HTERT RPE-1 (cell line): ENCODE results near the gene AP1G2.
"Not testable (repeated sequence)": the region's sequence is repeated elsewhere in the genome, so short reads cannot be mapped to it uniquely, and the experiment has no call there.

Source experiments
- in situ Hi-C: fragments of 300-500 bp; cut with MboI; formaldehyde crosslinking; loops from 4 replicates; pipeline ENCODE4 v1.14.3; 2020; ENCODE audit warnings: low sequenced_read_pairs

Gene AP1G2

GRCh38 chr14:23567186-23568020 is at the start of gene AP1G2:
TSS of gene AP1G2 (minus strand) at chr14:23567791. CDS start at chr14:23567314, 477 bp downstream.
- in situ Hi-C loops, result no loop called here

- in situ Hi-C loops, result no loop called here
These were observed 48.3 kb upstream of the AP1G2 start for GRCh38 chr14:23615856-23616255.

- in situ Hi-C loops, result no loop called here
These were observed 46.8 kb upstream of the AP1G2 start for GRCh38 chr14:23614395-23614828.

DNA sequence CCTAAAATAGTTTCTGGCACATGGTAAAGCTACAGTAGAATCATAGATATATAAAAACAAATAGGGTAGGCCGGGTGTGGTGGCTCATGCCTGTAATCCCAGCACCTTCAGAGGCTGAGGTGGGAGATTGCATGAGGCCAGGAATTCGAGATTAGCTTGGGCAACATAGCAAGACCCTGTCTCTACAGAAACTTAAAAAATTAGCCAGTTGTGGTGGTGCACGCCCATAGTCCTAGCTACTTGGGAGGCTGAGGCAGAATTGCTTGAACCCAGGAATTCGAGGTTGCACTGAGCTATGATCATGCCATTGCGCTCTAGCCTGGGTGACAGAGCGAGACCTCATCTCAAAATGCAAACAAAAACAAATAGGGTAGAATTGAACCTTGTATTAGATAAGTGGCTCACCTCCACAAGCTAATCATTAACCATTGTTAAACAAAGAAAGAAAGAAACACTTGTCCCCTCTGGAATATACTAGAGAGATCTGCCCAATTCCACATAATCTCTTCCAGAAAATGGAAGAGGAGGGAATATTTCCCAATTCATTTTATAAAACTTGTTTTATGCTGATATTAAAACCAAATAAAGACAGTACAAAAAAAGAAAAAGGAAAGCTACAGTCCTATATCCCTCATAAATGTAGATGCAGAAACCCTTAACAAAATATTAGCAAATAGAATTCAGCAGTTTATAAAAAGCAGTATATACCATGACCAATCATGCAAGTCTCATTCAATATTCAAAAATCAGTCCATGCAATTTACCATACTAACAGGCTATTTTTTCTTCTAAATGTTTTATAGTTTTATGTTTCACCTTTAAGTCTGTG is 45.9 kb upstream of the AP1G2 start:
- in situ Hi-C loops, result no loop called here

GRCh38 chr14:23612802-23613201 is 45.2 kb upstream of the AP1G2 start:
- in situ Hi-C loops, result no loop called here

- in situ Hi-C loops, result no loop called here
These were observed 44.8 kb upstream of the AP1G2 start for GRCh38 chr14:23612354-23612732.

- in situ Hi-C loops, result no loop called here
These were observed 43.3 kb upstream of the AP1G2 start for GRCh38 chr14:23610815-23611289.

GRCh38 chr14:23610090-23610814 is 42.7 kb upstream of the AP1G2 start:
- in situ Hi-C loops, result no loop called here

DNA sequence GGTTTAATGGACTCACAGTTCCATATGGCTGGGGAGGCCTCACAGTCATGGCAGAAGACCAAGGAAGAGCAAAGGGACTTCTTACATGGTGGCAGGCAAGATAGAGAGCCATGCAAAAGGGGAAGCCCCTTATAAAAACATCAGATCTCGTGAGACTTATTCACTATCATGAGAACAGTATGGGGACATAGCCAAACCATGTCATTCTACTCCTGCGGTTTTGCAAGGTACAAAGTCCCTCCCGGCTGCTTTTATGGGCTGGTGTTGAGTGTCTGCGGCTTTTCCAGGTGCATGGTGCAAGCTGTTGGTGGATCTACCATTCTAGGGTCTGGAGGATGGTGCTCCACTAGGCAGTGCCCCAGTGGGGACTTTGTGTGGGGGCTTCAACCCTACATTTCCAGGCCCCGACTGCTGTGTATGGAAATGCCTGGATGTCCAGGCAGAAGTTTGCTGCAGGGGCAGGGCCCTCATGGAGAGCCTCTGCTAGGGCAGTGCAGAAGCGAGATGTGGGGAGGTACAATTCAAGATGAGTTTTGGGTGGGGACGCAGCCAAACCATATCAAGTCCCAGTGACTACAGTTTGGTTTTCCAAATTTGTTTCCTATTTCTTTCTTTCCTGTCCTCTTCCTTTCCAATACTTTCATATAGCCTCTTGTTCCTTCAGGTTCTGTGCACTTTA is 42.0 kb upstream of the AP1G2 start:
- in situ Hi-C loops, result not testable (repeated sequence)

DNA sequence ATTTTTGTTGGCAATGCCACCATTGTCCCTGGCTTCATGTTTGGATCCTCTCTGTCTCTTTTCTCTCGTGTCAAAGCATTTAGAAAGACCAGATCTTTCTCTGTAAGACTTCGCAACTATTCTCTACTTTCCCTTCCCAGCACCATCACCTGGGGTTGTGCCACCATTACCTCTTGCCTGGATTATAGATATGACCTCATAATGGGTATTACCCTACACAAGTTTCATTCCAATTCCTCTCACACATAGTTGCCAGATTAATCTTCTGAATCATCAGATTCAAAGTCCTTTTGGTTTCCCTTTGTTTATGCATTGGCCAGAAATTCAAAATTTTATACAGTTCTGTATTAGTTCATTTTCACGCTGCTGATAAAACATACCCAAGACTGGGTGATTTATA is 41.4 kb upstream of the AP1G2 start:
- in situ Hi-C loops, result no loop called here

GRCh38 chr14:23608454-23608853 is 40.9 kb upstream of the AP1G2 start:
- in situ Hi-C loops, result no loop called here

DNA sequence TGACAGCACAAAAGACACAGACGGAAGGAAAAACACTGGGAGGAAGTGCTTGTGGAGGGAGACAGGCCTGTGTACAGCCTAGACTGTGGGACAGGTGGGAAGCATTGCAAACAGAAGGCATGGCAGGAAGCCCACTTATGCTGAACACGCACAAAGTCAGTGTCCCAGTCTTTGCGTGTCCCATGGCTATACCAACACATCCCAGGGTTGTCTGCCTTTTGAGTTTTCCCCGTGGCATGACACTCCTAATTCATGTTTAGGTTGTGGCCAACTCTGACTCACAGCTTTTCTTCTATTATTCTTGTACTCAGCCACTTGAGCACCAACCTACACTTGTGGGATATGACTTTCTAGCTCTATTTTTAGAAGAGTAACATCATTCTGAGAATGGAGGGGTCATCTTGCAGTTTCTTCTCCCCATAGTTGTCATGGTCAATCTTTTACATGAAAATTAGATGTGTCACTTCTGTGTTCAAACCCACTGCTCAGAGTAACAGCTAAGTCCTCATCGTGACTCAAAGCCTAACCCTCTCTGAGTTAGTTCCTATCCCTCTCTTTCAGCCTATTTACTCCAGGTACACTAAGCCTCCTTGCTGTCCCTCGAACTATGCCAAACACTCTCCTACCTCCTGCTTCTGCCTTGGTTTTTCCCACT is 38.5 kb upstream of the AP1G2 start:
- in situ Hi-C loops, result no loop called here

DNA sequence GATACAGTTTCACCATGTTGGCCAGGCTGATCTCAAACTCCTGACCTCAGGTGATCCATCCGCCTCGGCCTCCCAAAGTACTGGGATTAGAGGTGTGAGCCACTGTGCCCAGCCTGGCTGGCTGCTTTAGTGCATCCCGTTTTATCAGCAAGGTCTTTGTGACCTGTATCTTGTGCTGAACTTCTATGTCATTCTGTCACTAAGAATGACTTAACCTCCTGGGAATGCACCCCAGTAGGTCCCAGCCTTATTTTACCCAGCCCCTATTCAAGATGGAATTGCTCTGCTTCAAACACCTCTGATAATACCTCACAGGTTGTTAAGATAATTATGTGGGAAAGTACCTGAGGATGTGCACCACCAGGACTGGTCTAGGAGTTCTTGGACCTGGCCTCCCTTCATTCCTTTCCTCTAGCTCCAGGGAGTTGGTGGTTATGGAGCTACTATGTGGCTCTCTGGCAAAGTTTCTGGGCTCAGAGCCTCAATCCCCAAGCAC is 37.1 kb upstream of the AP1G2 start:
- in situ Hi-C loops, result no loop called here

GRCh38 chr14:23604148-23604547 is 36.6 kb upstream of the AP1G2 start:
- in situ Hi-C loops, result no loop called here

- in situ Hi-C loops, result no loop called here
These were observed 35.5 kb upstream of the AP1G2 start for GRCh38 chr14:23603103-23603502.

- in situ Hi-C loops, result no loop called here
These were observed 34.8 kb upstream of the AP1G2 start for GRCh38 chr14:23602181-23603095.

- in situ Hi-C loops, result no loop called here
These were observed 34.2 kb upstream of the AP1G2 start for GRCh38 chr14:23601845-23602180.

DNA sequence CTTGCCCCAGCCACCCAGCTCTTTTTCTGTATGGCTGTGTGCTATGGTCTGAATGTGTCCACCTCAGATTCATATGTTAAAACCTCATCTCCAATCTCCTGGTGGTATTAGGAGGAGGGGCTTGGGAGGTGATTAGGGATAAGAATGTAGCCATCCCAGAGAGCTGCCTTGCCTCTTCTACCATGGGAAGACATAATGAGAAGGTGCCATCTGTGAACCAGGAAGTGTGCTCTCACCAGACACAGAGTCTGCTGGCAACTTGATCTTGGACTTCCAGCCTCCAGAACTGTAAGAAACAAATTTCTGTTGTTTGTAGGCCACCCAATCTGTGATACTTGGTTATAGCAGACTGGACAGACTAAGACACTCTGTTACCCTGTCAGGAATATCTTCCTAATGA is 33.8 kb upstream of the AP1G2 start:
- in situ Hi-C loops, result no loop called here

DNA sequence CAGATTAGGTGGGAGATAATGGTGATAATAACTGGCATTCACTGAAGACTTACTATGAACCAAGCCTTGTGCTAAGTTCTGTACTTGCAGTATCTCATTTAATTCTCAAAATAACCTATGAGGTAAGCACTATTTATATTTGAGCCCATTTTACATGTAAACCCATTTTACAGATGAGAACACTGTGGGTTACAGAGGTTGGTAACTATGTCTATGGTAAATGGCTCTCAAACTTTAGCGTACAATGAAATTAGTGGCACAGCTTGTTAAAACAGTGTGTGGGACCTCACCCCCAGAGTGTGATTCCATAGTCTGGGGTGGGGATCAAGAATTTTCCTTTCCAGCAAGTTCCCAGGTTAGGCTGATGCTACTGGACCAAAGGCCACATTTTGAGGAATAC is 33.2 kb upstream of the AP1G2 start:
- in situ Hi-C loops, result no loop called here
